SU-DHL-6 (cell line): ENCODE results near the gene SH3GLB2.

ENCODE experiments used
- H2AFZ ChIP-seq: fragments of 200-600 bp; sonication (generic); 2 replicates; pipeline ENCODE4 v1.6.1; 2014; ENCODE audit warnings: low read depth, mild to moderate bottlenecking, moderate library complexity, mixed read lengths, antibody characterized with exemption, low read length; ENCODE audit not compliant: severe bottlenecking
- H3F3A ChIP-seq: fragments of 200-600 bp; shearing (Covaris generic); 2 replicates; pipeline ENCODE4 v1.6.0; 2016; ENCODE audit warnings: antibody characterized with exemption, mild to moderate bottlenecking; ENCODE audit not compliant: insufficient read depth
- H3K27ac ChIP-seq: fragments of 200-600 bp; sonication (generic); 2 replicates; pipeline ENCODE4 v1.5.1; 2016; ENCODE audit warnings: low read depth, mild to moderate bottlenecking, low read length, moderate library complexity, mixed read lengths
- H3K27me3 ChIP-seq: fragments of 200-600 bp; sonication (generic), shearing (Covaris generic); 2 replicates; pipeline ENCODE4 v1.6.0; 2014; ENCODE audit warnings: mild to moderate bottlenecking, low read length
- H3K36me3 ChIP-seq: fragments of 200-600 bp; sonication (generic); 2 replicates; pipeline ENCODE4 v1.6.1; 2014; ENCODE audit warnings: mild to moderate bottlenecking, low read length, mixed read lengths
- H3K4me2 ChIP-seq: fragments of 300-600, 200-600 bp; shearing (Covaris generic), sonication (generic); 2 replicates; pipeline ENCODE4 v1.6.0; 2014; ENCODE audit warnings: low read length, low read depth, mild to moderate bottlenecking; ENCODE audit not compliant: poor library complexity, severe bottlenecking
- H3K4me3 ChIP-seq: fragments of 200-600 bp; sonication (generic); 2 replicates; pipeline ENCODE4 v1.5.1; 2014; ENCODE audit warnings: antibody characterized with exemption, low read length, mild to moderate bottlenecking, mixed read lengths; ENCODE audit not compliant: insufficient read depth, poor library complexity, severe bottlenecking
- H3K79me2 ChIP-seq: fragments of 200-600 bp; sonication (generic); 2 replicates; pipeline ENCODE4 v1.6.1; 2014; ENCODE audit warnings: mild to moderate bottlenecking, low read length, moderate library complexity; ENCODE audit not compliant: insufficient read depth
- H3K9ac ChIP-seq: fragments of 200-600 bp; sonication (generic); 2 replicates; pipeline ENCODE4 v1.7.0; 2014; ENCODE audit warnings: mild to moderate bottlenecking, low read length
- H3K9me2 ChIP-seq: fragments of 200-600 bp; sonication (generic); replicated peaks from 2 replicates; pipeline ENCODE4 v1.6.1; 2014; ENCODE audit warnings: low read length; ENCODE audit not compliant: insufficient read depth
- H3K9me3 ChIP-seq: fragments of 200-600 bp; sonication (generic); 2 replicates; pipeline ENCODE4 v1.6.1; 2014; ENCODE audit warnings: low read length, mixed read lengths; ENCODE audit not compliant: insufficient read depth
- H4K20me1 ChIP-seq: fragments of 200-600 bp; sonication (generic); 2 replicates; pipeline ENCODE4 v1.6.1; 2014; ENCODE audit warnings: low read depth, mild to moderate bottlenecking, antibody characterized with exemption, low read length, moderate library complexity, mixed read lengths
- EZH2phosphoT487 ChIP-seq: fragments of 200-600 bp; sonication (generic), shearing (Covaris generic); conservative IDR thresholded peaks from 2 replicates; pipeline ENCODE4 v1.6.1; 2018; ENCODE audit warnings: mild to moderate bottlenecking, antibody characterized with exemption, low read length, moderate library complexity, mixed read lengths
- TF ChIP-seq, protein P1 (sequence below): fragments of 200-600 bp; sonication (generic); IDR thresholded peaks from one replicate; pipeline ENCODE4 v1.5.1; 2017; ENCODE audit warnings: antibody characterized with exemption, mild to moderate bottlenecking, low read length, moderate library complexity; ENCODE audit not compliant: insufficient read depth, poor library complexity, severe bottlenecking

The SH3GLB2 gene

GRCh38 chr9:129075996-129076639 is 48.0 kb upstream of the SH3GLB2 start:
- H2AFZ ChIP-seq = no peak overlapping the region
- no peaks in the 10 kb centered on the region for H4K20me1 ChIP-seq
- H3K4me2 ChIP-seq = no peak overlapping the region
- H3K79me2 ChIP-seq = 0 out of 2 replicates have a peak, but pooled peaks cover 5% of the 10 kb centered on the region
- no peaks in the 10 kb centered on the region for H3K9me2 ChIP-seq
- no peaks in the 10 kb centered on the region for H3F3A ChIP-seq
- no peaks in the 10 kb centered on the region for H3K9me3 ChIP-seq
- H3K27me3 ChIP-seq = no peaks in the 10 kb centered on the region
- H3K4me3 ChIP-seq = no peak overlapping the region
- TF ChIP-seq, protein P1, sequence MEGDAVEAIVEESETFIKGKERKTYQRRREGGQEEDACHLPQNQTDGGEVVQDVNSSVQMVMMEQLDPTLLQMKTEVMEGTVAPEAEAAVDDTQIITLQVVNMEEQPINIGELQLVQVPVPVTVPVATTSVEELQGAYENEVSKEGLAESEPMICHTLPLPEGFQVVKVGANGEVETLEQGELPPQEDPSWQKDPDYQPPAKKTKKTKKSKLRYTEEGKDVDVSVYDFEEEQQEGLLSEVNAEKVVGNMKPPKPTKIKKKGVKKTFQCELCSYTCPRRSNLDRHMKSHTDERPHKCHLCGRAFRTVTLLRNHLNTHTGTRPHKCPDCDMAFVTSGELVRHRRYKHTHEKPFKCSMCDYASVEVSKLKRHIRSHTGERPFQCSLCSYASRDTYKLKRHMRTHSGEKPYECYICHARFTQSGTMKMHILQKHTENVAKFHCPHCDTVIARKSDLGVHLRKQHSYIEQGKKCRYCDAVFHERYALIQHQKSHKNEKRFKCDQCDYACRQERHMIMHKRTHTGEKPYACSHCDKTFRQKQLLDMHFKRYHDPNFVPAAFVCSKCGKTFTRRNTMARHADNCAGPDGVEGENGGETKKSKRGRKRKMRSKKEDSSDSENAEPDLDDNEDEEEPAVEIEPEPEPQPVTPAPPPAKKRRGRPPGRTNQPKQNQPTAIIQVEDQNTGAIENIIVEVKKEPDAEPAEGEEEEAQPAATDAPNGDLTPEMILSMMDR = no peak
- no peak for TF ChIP-seq EZH2phosphoT487
- H3K27ac ChIP-seq = no peak overlapping the region
- H3K9ac ChIP-seq = no peak overlapping the region
- H3K36me3 ChIP-seq = no peaks in the 10 kb centered on the region

- TF ChIP-seq EZH2phosphoT487 = no peak
- TF ChIP-seq, protein P1 = no peak
- no peaks in the 10 kb centered on the region for H3K9me2 ChIP-seq
These were observed 46.0 kb upstream of the SH3GLB2 start for GRCh38 chr9:129074106-129074505.

DNA sequence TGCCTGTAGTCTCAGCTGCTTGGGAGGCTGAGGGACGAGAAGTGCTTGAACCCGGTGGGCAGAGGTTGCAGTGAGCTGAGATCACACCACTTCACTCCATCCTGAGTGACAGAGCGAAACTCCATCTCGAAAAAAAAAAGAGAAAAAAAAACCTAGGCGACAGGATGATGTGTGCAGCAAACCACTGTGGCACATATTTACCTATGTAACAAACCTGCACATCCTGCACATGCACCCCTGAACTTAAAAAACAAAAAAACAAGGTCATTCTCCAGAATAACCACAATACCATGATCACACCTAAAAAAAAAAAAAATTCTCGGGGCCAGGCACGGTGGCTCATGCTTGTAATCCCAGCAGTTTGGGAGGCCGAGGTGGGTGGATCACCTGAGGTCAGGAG is 45.3 kb upstream of the SH3GLB2 start:
- Histone ChIP-seq H3K9me3 (no peaks in the 10 kb centered on the region), H3F3A (no peaks in the 10 kb centered on the region)

More at GRCh38 chr9:129074106-129074505, 46.0 kb upstream of the SH3GLB2 start:
- Histone ChIP-seq H3F3A (no peaks in the 10 kb centered on the region), H3K9me3 (no peaks in the 10 kb centered on the region), H4K20me1 (no peaks in the 10 kb centered on the region), H3K4me3 (no peak overlapping the region), H3K4me2 (no peak overlapping the region), H3K9ac (no peak overlapping the region), H3K36me3 (no peaks in the 10 kb centered on the region), H3K27ac (no peak overlapping the region), H3K27me3 (no peaks in the 10 kb centered on the region), H2AFZ (no peak overlapping the region), H3K79me2 (no peaks in the 10 kb centered on the region)

More for the DNA sequence above, 45.3 kb upstream of the SH3GLB2 start:
- no peak overlapping the region for H3K4me3 ChIP-seq
- no peak overlapping the region for H2AFZ ChIP-seq
- no peaks in the 10 kb centered on the region for H3K9me2 ChIP-seq
- H3K27ac ChIP-seq = no peak overlapping the region
- H3K27me3 ChIP-seq = no peaks in the 10 kb centered on the region
- no peaks in the 10 kb centered on the region for H3K36me3 ChIP-seq
- no peak for TF ChIP-seq EZH2phosphoT487
- TF ChIP-seq, protein P1 = no peak
- H4K20me1 ChIP-seq = no peaks in the 10 kb centered on the region
- H3K9ac ChIP-seq = no peak overlapping the region
- H3K79me2 ChIP-seq = no peaks in the 10 kb centered on the region
- H3K4me2 ChIP-seq = no peak overlapping the region
